NB4 (cell line): ENCODE results near the gene TMEM9.

ENCODE experiments used
- DNase-seq: peaks from one replicate; pipeline ENCODE4 v3.0.0; 2010; ENCODE audit warnings: low read depth
- H3K4me3 ChIP-seq: one replicate; pipeline ENCODE4 v1.5.1; 2011; ENCODE audit warnings: mild to moderate bottlenecking, low read depth, low read length, moderate library complexity
- CTCF ChIP-seq: IDR thresholded peaks from one replicate; pipeline ENCODE4 v1.5.1; 2012; ENCODE audit warnings: low read depth, low read length
- MYC ChIP-seq: IDR thresholded peaks from 2 replicates; pipeline ENCODE4 v1.6.1; 2011; ENCODE audit warnings: low read depth, low read length
- POLR2A ChIP-seq: IDR thresholded peaks from 2 replicates; pipeline ENCODE4 v1.6.1; 2011; ENCODE audit warnings: mild to moderate bottlenecking; ENCODE audit not compliant: insufficient read length; ENCODE audit errors: extremely low read depth
- TF ChIP-seq, protein P1 (sequence below): IDR thresholded peaks from 2 replicates; pipeline ENCODE4 v1.6.1; 2011; ENCODE audit warnings: low read depth, low read length

TMEM9 gene

GRCh38 chr1:201126832-201127754 is 27.2 kb downstream of the TMEM9 start, which contains the start of gene ASCL5:
ASCL5 (minus strand) TSS chr1:201127184; CDS start chr1:201115372, 11,812 bp downstream.
- no peak for DNase-seq

DNA sequence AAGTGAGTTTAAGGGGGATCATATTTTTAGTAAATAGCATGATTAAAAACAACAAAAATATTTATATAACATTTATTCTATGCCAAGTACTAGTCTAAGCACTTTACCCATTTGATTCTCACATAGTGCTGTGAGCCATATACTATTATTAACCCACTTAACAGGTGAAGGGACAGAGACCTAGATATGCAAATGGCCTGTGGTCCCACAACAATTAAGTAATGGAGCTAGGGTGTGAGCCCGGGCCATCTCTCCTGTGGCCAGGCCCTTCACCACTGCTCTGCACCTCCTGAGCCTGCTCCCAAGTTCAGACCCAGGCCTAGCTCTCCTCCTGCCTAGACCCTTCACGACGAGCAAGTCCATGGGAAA is 27.8 kb downstream of the TMEM9 start:
- no peak overlapping the region for H3K4me3 ChIP-seq
- no peak for TF ChIP-seq MYC
- TF ChIP-seq, protein P1, sequence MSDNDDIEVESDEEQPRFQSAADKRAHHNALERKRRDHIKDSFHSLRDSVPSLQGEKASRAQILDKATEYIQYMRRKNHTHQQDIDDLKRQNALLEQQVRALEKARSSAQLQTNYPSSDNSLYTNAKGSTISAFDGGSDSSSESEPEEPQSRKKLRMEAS: no peak
- no peak for TF ChIP-seq POLR2A
- no peak for TF ChIP-seq CTCF
- DNase-seq: no peak

More at GRCh38 chr1:201126832-201127754, 27.2 kb downstream of the TMEM9 start, which contains the start of gene ASCL5:
- no peak for TF ChIP-seq MYC
- TF ChIP-seq, protein P1: no peak
- no peak for TF ChIP-seq CTCF
- TF ChIP-seq POLR2A: no peak
- H3K4me3 ChIP-seq: no peak within 1 kb of the TSS

DNA sequence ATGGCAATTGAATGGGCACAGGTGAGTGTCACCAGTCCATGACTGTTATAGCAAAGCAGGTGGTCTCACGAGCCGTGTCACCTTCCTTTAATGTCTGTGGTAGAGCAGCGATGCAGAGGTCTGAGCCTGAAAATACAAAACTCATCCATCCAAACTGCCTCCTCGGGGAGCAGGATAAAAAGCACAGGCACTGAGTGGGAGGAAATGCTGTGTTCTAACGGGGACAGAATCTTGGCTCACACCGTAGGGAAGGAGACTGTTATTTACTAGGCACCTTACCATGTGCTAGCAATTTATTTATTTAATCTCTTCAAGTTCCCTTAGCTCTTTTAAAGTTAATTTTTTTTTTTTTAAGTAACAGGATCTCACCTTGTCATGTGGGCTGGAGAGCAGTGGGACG is 28.5 kb downstream of the TMEM9 start:
- TF ChIP-seq CTCF (no peak), POLR2A (no peak), MYC (no peak)
- TF ChIP-seq, protein P1: no peak
- no peak for DNase-seq
- no peak overlapping the region for H3K4me3 ChIP-seq

DNA sequence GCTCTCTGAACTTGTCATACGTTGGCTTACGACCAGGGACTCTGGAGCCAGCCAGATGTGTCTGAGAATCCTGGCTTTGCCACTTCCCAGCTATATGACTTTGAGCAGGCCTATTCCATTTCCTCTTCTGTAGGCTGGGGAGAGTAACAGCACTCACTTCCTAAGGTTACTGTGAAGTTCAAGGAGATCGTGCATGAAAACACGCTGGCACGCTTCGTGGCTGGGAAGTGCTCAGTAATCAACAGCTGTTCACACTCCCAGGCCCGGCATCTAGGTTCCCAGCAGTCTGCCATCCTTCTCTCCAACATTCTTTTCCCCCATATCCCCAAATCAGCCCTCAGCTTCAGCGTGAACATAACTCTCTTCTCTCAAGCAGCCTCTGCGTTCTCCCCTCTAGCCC is 29.3 kb downstream of the TMEM9 start:
- H3K4me3 ChIP-seq: no peak overlapping the region
- no peak for DNase-seq
- TF ChIP-seq POLR2A (no peak), CTCF (no peak), MYC (no peak)
- TF ChIP-seq, protein P1: no peak

GRCh38 chr1:201123866-201124265 is 30.4 kb downstream of the TMEM9 start:
- no peak for DNase-seq
- H3K4me3 ChIP-seq: no peak overlapping the region
- TF ChIP-seq CTCF: no peak
